Testis (tissue), 2 donors: ENCODE measurements around the gene POU6F1.
"Not testable (repeated sequence)": the region's sequence is repeated elsewhere in the genome, so short reads cannot be mapped to it uniquely, and the experiment has no call there.

ENCODE experiments used
- CTCF ChIP-seq, 3 experiments: fragments of 450-650 bp in 2 of 3; fragments of 200-600 bp in 1 of 3; sonication (generic) in 1 of 3; IDR thresholded peaks; one replicate each; pipeline ENCODE4 v1.5.1; 2016 to 2019; ENCODE audit warnings: antibody characterized with exemption in 3 of 3, mild to moderate bottlenecking in 2 of 3, moderate library complexity in 1 of 3
- POLR2A ChIP-seq: fragments of 450-650 bp; IDR thresholded peaks from one replicate; pipeline ENCODE4 v1.6.1; 2017; ENCODE audit warnings: antibody characterized with exemption, mild to moderate bottlenecking, moderate library complexity

- TF ChIP-seq CTCF (IDR thresholded peaks at IDR 0.05); POLR2A: not testable (repeated sequence)
Observed at GRCh38 chr12:51227112-51227511, 9.2 kb upstream of the POU6F1 start.
